Endodermal cell (in vitro differentiated cells): ENCODE measurements around the gene CNGA3. TPM values are rescaled to one million over a fixed set of nuclear protein-coding genes. Genes with fewer than 3 reads are reported as not detected.

Experiments used
- DNase-seq: peaks from one replicate; pipeline ENCODE4 v3.0.0-alpha.2; 2017
- H3K27ac ChIP-seq: 2 replicates; pipeline ENCODE4 v1.5.1; 2013; ENCODE audit warnings: mild to moderate bottlenecking, low read depth, low read length, moderate library complexity
- H3K27me3 ChIP-seq: 2 replicates; pipeline ENCODE4 v1.6.1; 2013; ENCODE audit warnings: mild to moderate bottlenecking, low read length, moderate library complexity; ENCODE audit not compliant: insufficient read depth, control insufficient read depth, poor library complexity, severe bottlenecking
- H3K36me3 ChIP-seq: 2 replicates; pipeline ENCODE4 v1.7.0; 2013; ENCODE audit warnings: mild to moderate bottlenecking, low read length, moderate library complexity; ENCODE audit not compliant: control insufficient read depth, insufficient read depth
- H3K4me1 ChIP-seq: one replicate; pipeline ENCODE4 v1.7.0; 2013; ENCODE audit warnings: low read length; ENCODE audit not compliant: control insufficient read depth, insufficient read depth
- H3K4me3 ChIP-seq: 2 replicates; pipeline ENCODE4 v1.5.1; 2013; ENCODE audit warnings: mild to moderate bottlenecking, low read length, moderate library complexity
- H3K9ac ChIP-seq: 2 replicates; pipeline ENCODE4 v1.6.1; 2013; ENCODE audit warnings: mild to moderate bottlenecking, low read length, moderate library complexity; ENCODE audit not compliant: poor library complexity, severe bottlenecking; ENCODE audit errors: extremely low read depth
- H3K9me3 ChIP-seq: 2 replicates; pipeline ENCODE4 v1.6.1; 2013; ENCODE audit warnings: mild to moderate bottlenecking, low read length, moderate library complexity; ENCODE audit not compliant: control insufficient read depth
- H3K27ac Mint-ChIP-seq: 2 replicates; pipeline ENCODE4 v1.8.0; 2020; ENCODE audit warnings: mixed read lengths
- H3K27me3 Mint-ChIP-seq: 2 replicates; pipeline ENCODE4 v1.8.0; 2021; ENCODE audit warnings: mild to moderate bottlenecking, mixed read lengths; ENCODE audit not compliant: insufficient read depth
- H3K36me3 Mint-ChIP-seq: 2 replicates; pipeline ENCODE4 v1.8.0; 2020; ENCODE audit warnings: low read depth, mixed read lengths
- H3K4me1 Mint-ChIP-seq: 2 replicates; pipeline ENCODE4 v1.8.0; 2020; ENCODE audit warnings: mixed read lengths
- H3K4me3 Mint-ChIP-seq: 2 replicates; pipeline ENCODE4 v1.8.0; 2020; ENCODE audit warnings: mild to moderate bottlenecking, moderate library complexity, mixed read lengths
- H3K9me3 Mint-ChIP-seq: 2 replicates; pipeline ENCODE4 v1.8.0; 2020; ENCODE audit warnings: mild to moderate bottlenecking, mixed read lengths
- WGBS, 2 experiments: methylation state at CpG; one replicate each; pipeline versions ENCODE4 v1.1.5 to v1.1.7; 2013; ENCODE audit warnings: missing lambda C conversion rate in 2 of 2, mixed read lengths in 1 of 2; ENCODE audit not compliant: insufficient coverage in 1 of 2, insufficient read length in 1 of 2; 5-methylcytosine and 5-hydroxymethylcytosine counted together
- total RNA-seq, 2 donors: library from RNA; stranded (reverse); fragmentation: NEBNext Ultra II Directional in 1 of 2; extraction: Animal tissue kit (Norgen Biotek cat#: 25700) in 1 of 2; gene quantifications; 2 replicates in 1 of 2; 3 replicates in 1 of 2; pipeline ENCODE4 v1.2.1, GENCODE V29; 2021
- TF ChIP-seq, protein P1 (sequence below): fragments of 200-600 bp; sonication (generic); conservative IDR thresholded peaks from 2 replicates; pipeline ENCODE4 v1.5.0; 2021; ENCODE audit warnings: antibody characterized with exemption, mild to moderate bottlenecking

The CNGA3 gene
- total RNA-seq, 2 donors from 2014 or later, result 0.33 TPM; not detected in 1

DNA sequence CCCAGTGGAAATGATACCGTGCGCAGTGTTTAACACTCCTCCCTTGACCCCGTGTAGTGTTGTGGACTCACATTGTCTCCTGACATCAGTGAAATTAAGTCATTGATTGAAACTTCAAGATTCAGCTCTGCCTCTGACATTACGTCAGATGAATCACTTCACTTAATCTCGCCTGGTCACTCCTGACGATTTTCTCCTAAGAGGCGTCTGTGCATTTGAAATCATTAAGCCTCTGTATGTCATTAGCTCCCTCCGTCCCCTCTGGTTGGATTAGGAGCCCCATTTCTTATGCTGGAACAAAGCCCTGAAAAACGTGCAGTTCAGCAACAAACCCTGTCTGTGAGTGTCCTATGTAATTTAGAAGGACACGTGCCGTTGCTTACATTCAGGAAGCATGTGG lies 36.7 kb upstream of the CNGA3 start:
- DNase-seq, result no peak
- H3K36me3 Mint-ChIP-seq, result no peaks in the 10 kb centered on the region
- TF ChIP-seq, protein P1, sequence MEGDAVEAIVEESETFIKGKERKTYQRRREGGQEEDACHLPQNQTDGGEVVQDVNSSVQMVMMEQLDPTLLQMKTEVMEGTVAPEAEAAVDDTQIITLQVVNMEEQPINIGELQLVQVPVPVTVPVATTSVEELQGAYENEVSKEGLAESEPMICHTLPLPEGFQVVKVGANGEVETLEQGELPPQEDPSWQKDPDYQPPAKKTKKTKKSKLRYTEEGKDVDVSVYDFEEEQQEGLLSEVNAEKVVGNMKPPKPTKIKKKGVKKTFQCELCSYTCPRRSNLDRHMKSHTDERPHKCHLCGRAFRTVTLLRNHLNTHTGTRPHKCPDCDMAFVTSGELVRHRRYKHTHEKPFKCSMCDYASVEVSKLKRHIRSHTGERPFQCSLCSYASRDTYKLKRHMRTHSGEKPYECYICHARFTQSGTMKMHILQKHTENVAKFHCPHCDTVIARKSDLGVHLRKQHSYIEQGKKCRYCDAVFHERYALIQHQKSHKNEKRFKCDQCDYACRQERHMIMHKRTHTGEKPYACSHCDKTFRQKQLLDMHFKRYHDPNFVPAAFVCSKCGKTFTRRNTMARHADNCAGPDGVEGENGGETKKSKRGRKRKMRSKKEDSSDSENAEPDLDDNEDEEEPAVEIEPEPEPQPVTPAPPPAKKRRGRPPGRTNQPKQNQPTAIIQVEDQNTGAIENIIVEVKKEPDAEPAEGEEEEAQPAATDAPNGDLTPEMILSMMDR, result no peak
- H3K9ac ChIP-seq, result no peak overlapping the region
- no peak overlapping the region for H3K4me3 ChIP-seq
- 91 to 92% methylated on average over 9 to 11 of the region's 11 CpGs for WGBS, 2 experiments
- no peak overlapping the region for H3K4me3 Mint-ChIP-seq
- peaks cover 11% of the 10 kb centered on the region for H3K4me1 Mint-ChIP-seq
- H3K9me3 Mint-ChIP-seq, result no peaks in the 10 kb centered on the region
- no peaks in the 10 kb centered on the region for H3K36me3 ChIP-seq
- no peak overlapping the region for H3K27ac Mint-ChIP-seq
- peaks cover 4% of the 10 kb centered on the region for H3K4me1 ChIP-seq
- H3K27me3 Mint-ChIP-seq, result peaks cover 7% of the 10 kb centered on the region
- H3K27ac ChIP-seq, result no peak overlapping the region
- H3K9me3 ChIP-seq, result no peaks in the 10 kb centered on the region
- H3K27me3 ChIP-seq, result no peaks in the 10 kb centered on the region

DNA sequence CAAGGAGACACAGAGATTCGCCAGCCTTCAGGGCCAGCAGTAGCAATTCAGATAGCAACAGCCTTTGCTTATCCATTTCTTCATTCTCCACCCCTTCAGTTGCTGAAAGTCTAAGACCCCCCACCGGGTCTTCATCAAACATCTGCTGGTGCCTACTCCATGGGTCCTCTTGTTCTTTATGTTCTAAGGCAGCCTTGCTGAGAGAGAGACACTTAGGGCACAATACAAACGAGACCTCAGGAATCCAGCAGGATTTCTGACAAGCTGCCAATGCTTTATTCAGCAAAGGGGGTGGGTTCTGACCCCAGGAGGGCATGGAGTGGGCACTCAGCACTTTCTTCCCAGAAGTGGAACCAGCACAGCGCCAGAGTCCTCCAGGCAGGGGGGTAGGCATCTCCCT lies 36.2 kb upstream of the CNGA3 start:
- H3K36me3 ChIP-seq, result no peaks in the 10 kb centered on the region
- TF ChIP-seq, protein P1, result no peak
- H3K27ac ChIP-seq, result no peak overlapping the region
- 81 to 85% methylated on average over 2 to 4 of the region's 4 CpGs for WGBS, 2 experiments
- no peak overlapping the region for H3K4me3 ChIP-seq
- DNase-seq, result no peak
- Mint-ChIP-seq H3K27me3 (peaks cover 4% of the 10 kb centered on the region), H3K27ac (no peak overlapping the region), H3K9me3 (no peaks in the 10 kb centered on the region), H3K4me3 (no peak overlapping the region), H3K4me1 (peaks cover 11% of the 10 kb centered on the region), H3K36me3 (no peaks in the 10 kb centered on the region)
- no peak overlapping the region for H3K9ac ChIP-seq
- peaks cover 4% of the 10 kb centered on the region for H3K4me1 ChIP-seq
- no peaks in the 10 kb centered on the region for H3K9me3 ChIP-seq
- no peaks in the 10 kb centered on the region for H3K27me3 ChIP-seq

DNA sequence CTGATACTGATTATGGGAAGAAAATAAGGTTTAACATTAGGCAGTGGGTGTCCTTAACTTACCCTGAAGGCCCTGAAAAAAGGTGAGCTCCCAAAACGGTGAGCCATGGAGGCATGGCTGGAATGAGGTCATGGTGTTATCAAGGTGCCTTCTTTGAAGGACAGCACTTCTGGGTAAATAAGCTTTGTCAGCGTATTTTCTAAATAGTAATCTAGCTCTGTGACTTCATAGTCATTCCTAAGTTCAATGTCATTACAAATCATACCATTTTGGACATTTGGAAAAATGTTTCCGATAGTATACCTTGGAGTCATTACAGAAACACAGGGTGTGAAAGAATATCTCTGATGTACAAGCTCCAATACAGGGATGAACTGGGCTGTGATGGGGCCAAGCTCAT lies 35.2 kb upstream of the CNGA3 start:
- H3K27ac ChIP-seq, result no peak overlapping the region
- H3K36me3 ChIP-seq, result no peaks in the 10 kb centered on the region
- peaks cover 3% of the 10 kb centered on the region for H3K9me3 Mint-ChIP-seq
- peaks cover 10% of the 10 kb centered on the region for H3K4me1 Mint-ChIP-seq
- no peak overlapping the region for H3K9ac ChIP-seq
- H3K36me3 Mint-ChIP-seq, result no peaks in the 10 kb centered on the region
- no peak overlapping the region for H3K4me3 Mint-ChIP-seq
- no peak overlapping the region for H3K4me3 ChIP-seq
- DNase-seq, result no peak
- peaks cover 4% of the 10 kb centered on the region for H3K4me1 ChIP-seq
- peaks cover 3% of the 10 kb centered on the region for H3K9me3 ChIP-seq
- no peaks in the 10 kb centered on the region for H3K27me3 ChIP-seq
- WGBS, 2 experiments, result 92 to 100% methylated on average over 2 to 3 of the region's 3 CpGs
- H3K27ac Mint-ChIP-seq, result no peak overlapping the region
- TF ChIP-seq, protein P1, result no peak
- peaks cover 4% of the 10 kb centered on the region for H3K27me3 Mint-ChIP-seq
